Mesothelial cell of epicardium (in vitro differentiated cells): ENCODE measurements around the gene ATR. TPM values are rescaled to one million over a fixed set of nuclear protein-coding genes. Genes with fewer than 3 reads are reported as not detected.

Source experiments
- DNase-seq, 2 experiments: peaks; one replicate each; pipeline ENCODE4 v3.0.0; 2021; ENCODE audit warnings: low spot score in 2 of 2; ENCODE audit not compliant: unreplicated experiment in 2 of 2
- H3K27ac Mint-ChIP-seq: 2 replicates; pipeline ENCODE4 v1.8.0; 2021; ENCODE audit warnings: mixed read lengths
- H3K27me3 Mint-ChIP-seq: 2 replicates; pipeline ENCODE4 v1.8.0; 2021; ENCODE audit warnings: low read depth, mixed read lengths
- H3K36me3 Mint-ChIP-seq: 2 replicates; pipeline ENCODE4 v1.8.0; 2021; ENCODE audit warnings: mixed read lengths
- H3K4me1 Mint-ChIP-seq: 2 replicates; pipeline ENCODE4 v1.8.0; 2021; ENCODE audit warnings: mixed read lengths
- H3K4me3 Mint-ChIP-seq: 2 replicates; pipeline ENCODE4 v1.8.0; 2021; ENCODE audit warnings: mild to moderate bottlenecking, moderate library complexity, mixed read lengths
- H3K9me3 Mint-ChIP-seq: 2 replicates; pipeline ENCODE4 v1.8.0; 2021; ENCODE audit warnings: mixed read lengths
- CTCF ChIP-seq: fragments of 200-600 bp; sonication (generic); IDR thresholded peaks from one replicate; pipeline ENCODE4 v1.5.0; 2021; ENCODE audit warnings: antibody characterized with exemption; ENCODE audit not compliant: unreplicated experiment
- total RNA-seq: library from RNA; stranded (reverse); gene quantifications from 3 replicates; pipeline ENCODE4 v1.2.1, GENCODE V29; 2021

ATR gene
- total RNA-seq, 1 donor from 2014 or later, result 25.5 TPM

GRCh38 chr3:142622405-142622804 lies 43.9 kb upstream of the ATR start:
- Mint-ChIP-seq H3K9me3 (no peaks in the 10 kb centered on the region), H3K27me3 (no peaks in the 10 kb centered on the region), H3K4me3 (no peak overlapping the region), H3K4me1 (no peaks in the 10 kb centered on the region), H3K36me3 (no peaks in the 10 kb centered on the region), H3K27ac (no peak overlapping the region)
- DNase-seq, result no peak
- TF ChIP-seq CTCF, result no peak

DNA sequence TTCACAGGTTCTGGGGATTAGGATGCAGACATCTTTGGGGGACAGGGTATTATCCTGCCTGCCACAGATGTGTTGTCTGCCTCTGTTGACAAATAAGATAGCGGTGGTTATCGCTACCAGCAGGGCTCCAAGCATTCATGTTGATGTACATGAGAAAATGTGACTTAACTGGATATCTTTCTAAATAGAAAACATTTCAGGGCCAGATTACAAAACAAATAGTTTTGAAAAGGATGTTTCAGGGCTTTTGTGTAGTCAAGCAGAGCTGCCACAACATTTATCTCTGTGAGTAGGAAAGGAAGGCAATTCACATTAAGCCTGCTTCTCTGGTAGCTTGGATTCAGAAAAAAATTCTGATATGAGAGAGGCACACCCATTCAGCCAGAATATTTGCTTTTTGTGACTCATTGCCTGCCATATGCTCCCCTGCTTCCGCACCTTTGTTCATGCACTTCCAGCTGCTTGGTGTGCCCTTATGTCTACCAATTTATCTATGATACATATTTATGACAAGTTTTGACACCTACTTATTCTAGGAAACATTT lies 40.5 kb upstream of the ATR start:
- no peak for DNase-seq
- H3K36me3 Mint-ChIP-seq, result no peaks in the 10 kb centered on the region
- TF ChIP-seq CTCF, result no peak
- H3K4me3 Mint-ChIP-seq, result no peak overlapping the region
- H3K9me3 Mint-ChIP-seq, result no peaks in the 10 kb centered on the region
- H3K4me1 Mint-ChIP-seq, result no peaks in the 10 kb centered on the region
- no peak overlapping the region for H3K27ac Mint-ChIP-seq
- no peaks in the 10 kb centered on the region for H3K27me3 Mint-ChIP-seq

- Mint-ChIP-seq H3K4me3 (no peak overlapping the region), H3K27me3 (no peaks in the 10 kb centered on the region), H3K27ac (no peak overlapping the region), H3K36me3 (no peaks in the 10 kb centered on the region), H3K4me1 (no peaks in the 10 kb centered on the region), H3K9me3 (no peaks in the 10 kb centered on the region)
- TF ChIP-seq CTCF, result no peak
- no peak for DNase-seq
These were observed 36.6 kb upstream of the ATR start for GRCh38 chr3:142615171-142615570.

- Mint-ChIP-seq H3K27ac (no peak overlapping the region), H3K4me1 (no peaks in the 10 kb centered on the region), H3K9me3 (no peaks in the 10 kb centered on the region), H3K27me3 (no peaks in the 10 kb centered on the region), H3K36me3 (no peaks in the 10 kb centered on the region), H3K4me3 (no peak overlapping the region)
- no peak for TF ChIP-seq CTCF
- no peak for DNase-seq
These were observed 35.6 kb upstream of the ATR start for GRCh38 chr3:142614059-142614626.

DNA sequence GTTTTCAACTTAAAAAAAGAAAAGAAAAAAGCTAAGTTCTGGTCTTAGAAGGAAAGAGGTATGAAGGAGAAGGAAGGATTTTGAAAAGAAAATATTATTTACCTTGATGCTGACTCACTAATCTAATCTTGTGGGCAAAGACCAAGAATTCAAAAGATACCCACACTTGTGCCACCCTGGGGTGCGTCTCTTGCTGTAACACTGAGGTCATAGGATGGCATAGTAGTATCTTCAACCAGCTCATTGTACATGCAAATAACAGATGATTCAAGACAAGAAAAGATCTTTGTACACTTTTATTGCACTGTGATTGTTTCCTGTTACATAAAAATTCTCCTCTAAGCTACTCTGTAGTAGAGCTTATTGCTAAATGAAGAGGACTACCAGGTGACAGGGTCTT lies 35.0 kb upstream of the ATR start:
- H3K27ac Mint-ChIP-seq, result no peak overlapping the region
- no peak overlapping the region for H3K4me3 Mint-ChIP-seq
- no peaks in the 10 kb centered on the region for H3K9me3 Mint-ChIP-seq
- H3K4me1 Mint-ChIP-seq, result no peaks in the 10 kb centered on the region
- H3K27me3 Mint-ChIP-seq, result no peaks in the 10 kb centered on the region
- TF ChIP-seq CTCF, result no peak
- H3K36me3 Mint-ChIP-seq, result no peaks in the 10 kb centered on the region
- no peak for DNase-seq

GRCh38 chr3:142611206-142611605 lies 32.7 kb upstream of the ATR start:
- no peak for DNase-seq
- Mint-ChIP-seq H3K4me3 (no peak overlapping the region), H3K36me3 (no peaks in the 10 kb centered on the region), H3K27ac (no peak overlapping the region), H3K27me3 (no peaks in the 10 kb centered on the region), H3K4me1 (no peaks in the 10 kb centered on the region), H3K9me3 (no peaks in the 10 kb centered on the region)
- no peak for TF ChIP-seq CTCF
